ENCODE results near the gene UAP1L1.

Gene UAP1L1

DNA sequence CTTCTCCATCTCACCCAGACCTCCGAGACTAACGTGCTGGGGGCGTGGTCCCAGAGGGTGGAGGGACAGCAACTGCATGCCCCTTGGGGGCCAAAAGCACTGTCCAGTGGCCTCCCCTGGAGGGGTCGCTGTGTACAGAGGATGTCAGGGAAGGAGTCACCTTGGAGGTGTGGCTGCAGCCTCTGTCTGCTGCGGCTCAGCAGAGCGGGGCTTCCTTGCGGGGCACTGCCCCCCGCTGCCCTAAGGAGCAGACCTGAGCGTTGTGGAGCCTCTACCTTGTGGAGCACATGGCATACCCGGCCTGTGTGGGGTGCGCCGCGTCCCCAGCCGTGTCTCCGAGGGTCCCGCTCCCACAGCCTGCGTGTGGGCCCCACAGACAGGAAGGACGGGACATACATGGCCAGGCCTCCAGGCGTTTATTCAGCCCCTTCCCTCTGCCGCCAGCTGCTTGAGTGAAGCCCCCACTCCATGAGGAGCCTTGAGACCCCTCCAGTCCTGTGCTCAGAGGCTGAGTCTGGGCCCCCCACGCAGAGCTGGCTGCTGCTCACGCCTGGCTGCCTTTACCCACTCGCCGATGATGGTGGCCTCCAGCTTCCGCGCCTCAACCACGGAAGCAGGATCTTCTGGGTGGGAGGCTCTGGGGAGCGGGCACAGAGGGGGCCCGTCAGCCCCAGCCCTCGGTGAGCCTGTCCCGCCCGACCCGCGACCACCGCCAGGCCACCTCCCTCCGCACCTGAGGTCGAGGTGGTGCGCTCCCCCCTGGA, 33.0 kb downstream of the UAP1L1 start:
- TF ChIP-seq, protein P1, sequence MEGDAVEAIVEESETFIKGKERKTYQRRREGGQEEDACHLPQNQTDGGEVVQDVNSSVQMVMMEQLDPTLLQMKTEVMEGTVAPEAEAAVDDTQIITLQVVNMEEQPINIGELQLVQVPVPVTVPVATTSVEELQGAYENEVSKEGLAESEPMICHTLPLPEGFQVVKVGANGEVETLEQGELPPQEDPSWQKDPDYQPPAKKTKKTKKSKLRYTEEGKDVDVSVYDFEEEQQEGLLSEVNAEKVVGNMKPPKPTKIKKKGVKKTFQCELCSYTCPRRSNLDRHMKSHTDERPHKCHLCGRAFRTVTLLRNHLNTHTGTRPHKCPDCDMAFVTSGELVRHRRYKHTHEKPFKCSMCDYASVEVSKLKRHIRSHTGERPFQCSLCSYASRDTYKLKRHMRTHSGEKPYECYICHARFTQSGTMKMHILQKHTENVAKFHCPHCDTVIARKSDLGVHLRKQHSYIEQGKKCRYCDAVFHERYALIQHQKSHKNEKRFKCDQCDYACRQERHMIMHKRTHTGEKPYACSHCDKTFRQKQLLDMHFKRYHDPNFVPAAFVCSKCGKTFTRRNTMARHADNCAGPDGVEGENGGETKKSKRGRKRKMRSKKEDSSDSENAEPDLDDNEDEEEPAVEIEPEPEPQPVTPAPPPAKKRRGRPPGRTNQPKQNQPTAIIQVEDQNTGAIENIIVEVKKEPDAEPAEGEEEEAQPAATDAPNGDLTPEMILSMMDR (IDR thresholded peaks at IDR 0.05; ENCODE audit: low read depth, low read length, missing control alignments), result no peak
- in situ Hi-C loops (cut with HindIII; ENCODE audit: low sequenced_read_pairs), result no loop called here
- H3K4me3 ChIP-seq (ENCODE audit: low read depth, low read length), result no peak overlapping the region
- DNase-seq (ENCODE audit: low read depth), result no peak

GRCh38 chr9:137110911-137111787, 33.8 kb downstream of the UAP1L1 start:
- in situ Hi-C loops (cut with HindIII; ENCODE audit: low sequenced_read_pairs), result no loop called here
- DNase-seq (ENCODE audit: low read depth), result no peak
- TF ChIP-seq, protein P1 (IDR thresholded peaks at IDR 0.05; ENCODE audit: low read depth, low read length, missing control alignments), result no peak
- H3K4me3 ChIP-seq (ENCODE audit: low read depth, low read length), result no peak overlapping the region

- no peak for DNase-seq (ENCODE audit: low read depth)
- in situ Hi-C loops (cut with HindIII; ENCODE audit: low sequenced_read_pairs), result no loop called here
- TF ChIP-seq, protein P1 (IDR thresholded peaks at IDR 0.05; ENCODE audit: low read depth, low read length, missing control alignments), result no peak
Measured at GRCh38 chr9:137111788-137112563, 34.7 kb downstream of the UAP1L1 start.

DNA sequence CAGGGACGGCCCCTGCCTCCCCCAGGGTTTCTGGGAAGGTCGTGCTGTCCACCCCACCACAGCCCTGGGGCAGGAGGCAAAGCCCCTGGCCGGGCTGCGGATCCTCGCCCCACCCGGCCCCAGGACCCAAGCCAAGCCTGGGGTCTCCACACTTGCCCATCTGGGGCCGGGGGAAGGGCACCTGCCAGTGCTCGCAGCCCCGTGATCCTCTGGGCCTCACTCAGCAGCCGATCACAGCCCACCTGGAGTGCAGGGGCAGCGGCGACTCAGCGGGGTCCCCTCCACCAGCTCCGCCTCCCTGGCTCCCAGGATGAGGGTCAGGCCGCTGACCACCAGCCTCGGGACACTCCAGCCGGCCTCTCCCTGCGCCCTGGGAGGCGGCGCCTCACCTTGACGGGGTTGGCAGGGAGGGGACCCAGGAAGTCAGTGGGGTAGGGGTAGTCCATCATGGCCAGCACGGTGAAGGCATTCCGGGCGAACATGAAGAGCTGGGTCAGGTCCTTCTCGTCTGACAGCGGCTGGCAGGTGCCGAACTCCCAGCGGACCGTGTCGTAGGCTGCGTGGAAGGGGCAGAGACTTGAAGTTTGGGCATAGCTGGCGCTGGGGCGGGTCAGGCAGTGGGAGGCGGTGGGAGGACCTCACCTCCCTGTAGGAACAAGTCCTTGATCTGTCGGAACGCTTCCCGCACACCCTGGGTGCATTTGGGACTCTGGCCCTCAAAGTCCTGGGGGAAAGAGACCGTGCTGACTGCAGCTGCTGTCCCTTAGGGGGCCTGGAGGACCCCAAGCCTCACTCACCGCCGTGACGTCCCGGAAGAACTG, 35.5 kb downstream of the UAP1L1 start:
- in situ Hi-C loops (cut with HindIII; ENCODE audit: low sequenced_read_pairs), result no loop called here
- TF ChIP-seq, protein P1 (IDR thresholded peaks at IDR 0.05; ENCODE audit: low read depth, low read length, missing control alignments), result no peak
- H3K4me3 ChIP-seq (ENCODE audit: low read depth, low read length), result no peak overlapping the region
- DNase-seq (ENCODE audit: low read depth), result no peak

More at GRCh38 chr9:137111788-137112563, 34.7 kb downstream of the UAP1L1 start:
- no peak overlapping the region for H3K4me3 ChIP-seq (ENCODE audit: low read depth, low read length)

GRCh38 chr9:137113385-137114159, 36.3 kb downstream of the UAP1L1 start:
- no peak overlapping the region for H3K4me3 ChIP-seq (ENCODE audit: low read depth, low read length)
- no peak for DNase-seq (ENCODE audit: low read depth)
- TF ChIP-seq, protein P1 (IDR thresholded peaks at IDR 0.05; ENCODE audit: low read depth, low read length, missing control alignments), result no peak
- in situ Hi-C loops (cut with HindIII; ENCODE audit: low sequenced_read_pairs), result no loop called here
